Hepatocyte (in vitro differentiated cells): ENCODE data around the gene FKTN. TPM values are rescaled to one million over a fixed set of nuclear protein-coding genes. Genes with fewer than 3 reads are reported as not detected.

ENCODE experiments used
- DNase-seq: peaks from one replicate; pipeline ENCODE4 v3.0.0-alpha.2; 2016; ENCODE audit warnings: low spot score
- H2AFZ ChIP-seq: fragments of 200-600 bp; sonication (generic); 2 replicates; pipeline ENCODE4 v1.6.0; 2016; ENCODE audit warnings: antibody characterized with exemption, mild to moderate bottlenecking
- H3K27ac ChIP-seq: fragments of 200-600 bp; sonication (generic); 2 replicates; pipeline ENCODE4 v1.5.1; 2016; ENCODE audit warnings: mild to moderate bottlenecking
- H3K27me3 ChIP-seq: fragments of 200-600 bp; sonication (generic); 2 replicates; pipeline ENCODE4 v1.6.1; 2016
- H3K36me3 ChIP-seq: fragments of 200-600 bp; sonication (generic); replicated peaks from 2 replicates; pipeline ENCODE4 v1.5.1; 2016; ENCODE audit warnings: low read depth; ENCODE audit not compliant: insufficient read depth
- H3K4me1 ChIP-seq: fragments of 200-600 bp; sonication (generic); 2 replicates; pipeline ENCODE4 v1.5.1; 2016; ENCODE audit warnings: mild to moderate bottlenecking, moderate library complexity; ENCODE audit not compliant: insufficient read depth
- H3K4me2 ChIP-seq: fragments of 200-600 bp; sonication (generic); 2 replicates; pipeline ENCODE4 v1.6.0; 2016
- H3K4me3 ChIP-seq: fragments of 200-600 bp; sonication (generic); 2 replicates; pipeline ENCODE4 v1.5.1; 2016; ENCODE audit warnings: mild to moderate bottlenecking
- H3K79me2 ChIP-seq: fragments of 200-600 bp; sonication (generic); 2 replicates; pipeline ENCODE4 v1.6.0; 2017; ENCODE audit warnings: mild to moderate bottlenecking
- H3K9me2 ChIP-seq: fragments of 200-600 bp; sonication (generic); replicated peaks from 2 replicates; pipeline ENCODE4 v1.6.0; 2017; ENCODE audit warnings: mild to moderate bottlenecking; ENCODE audit not compliant: insufficient read depth
- H3K9me3 ChIP-seq: fragments of 200-600 bp; sonication (generic); 2 replicates; pipeline ENCODE4 v1.5.1; 2016; ENCODE audit warnings: low read depth, mild to moderate bottlenecking
- H4K20me1 ChIP-seq: fragments of 200-600 bp; sonication (generic); 2 replicates; pipeline ENCODE4 v1.6.0; 2016; ENCODE audit warnings: mild to moderate bottlenecking; ENCODE audit not compliant: insufficient read depth, poor library complexity, severe bottlenecking
- EZH2 ChIP-seq: fragments of 200-600 bp; sonication (generic); IDR thresholded peaks from 2 replicates; pipeline ENCODE4 v1.6.1; 2016; ENCODE audit warnings: antibody characterized with exemption, mild to moderate bottlenecking, borderline replicate concordance
- EZH2phosphoT487 ChIP-seq: fragments of 200-600 bp; sonication (generic); IDR thresholded peaks from one replicate; pipeline ENCODE4 v1.6.1; 2018; ENCODE audit warnings: antibody characterized with exemption, mild to moderate bottlenecking, low read depth, moderate library complexity; ENCODE audit not compliant: unreplicated experiment, severe bottlenecking
- WGBS: methylation state at CpG from one replicate; pipeline ENCODE4 v1.1.6; 2016; ENCODE audit warnings: low lambda C conversion rate; ENCODE audit errors: missing lambda C conversion rate; 5-methylcytosine and 5-hydroxymethylcytosine counted together
- polyA plus RNA-seq: library from polyadenylated mRNA; unstranded; fragments of >200 nt; fragmentation: Nextera tagmentation; extraction: Ambion mirVana; gene quantifications from 2 replicates; pipeline ENCODE4 v1.2.1, GENCODE V29; 2016
- total RNA-seq: library from RNA; depleted of rRNA; stranded (reverse); fragments of >200 nt; gene quantifications from 2 replicates; pipeline ENCODE4 v1.2.3, GENCODE V29; 2014
- TF ChIP-seq, protein P1 (sequence below): fragments of 200-600 bp; sonication (generic); IDR thresholded peaks from 2 replicates; pipeline ENCODE4 v1.5.1; 2016; ENCODE audit warnings: antibody characterized with exemption, mild to moderate bottlenecking; ENCODE audit not compliant: poor library complexity

FKTN gene
- total and polyA plus RNA-seq, 2 experiments from 2014 or later = 1.8 to 27.1 TPM

GRCh38 chr9:105646879-105647594 is 89.1 kb downstream of the FKTN start:
- H3K4me1 ChIP-seq = no peaks in the 10 kb centered on the region
- no peaks in the 10 kb centered on the region for H3K9me3 ChIP-seq

DNA sequence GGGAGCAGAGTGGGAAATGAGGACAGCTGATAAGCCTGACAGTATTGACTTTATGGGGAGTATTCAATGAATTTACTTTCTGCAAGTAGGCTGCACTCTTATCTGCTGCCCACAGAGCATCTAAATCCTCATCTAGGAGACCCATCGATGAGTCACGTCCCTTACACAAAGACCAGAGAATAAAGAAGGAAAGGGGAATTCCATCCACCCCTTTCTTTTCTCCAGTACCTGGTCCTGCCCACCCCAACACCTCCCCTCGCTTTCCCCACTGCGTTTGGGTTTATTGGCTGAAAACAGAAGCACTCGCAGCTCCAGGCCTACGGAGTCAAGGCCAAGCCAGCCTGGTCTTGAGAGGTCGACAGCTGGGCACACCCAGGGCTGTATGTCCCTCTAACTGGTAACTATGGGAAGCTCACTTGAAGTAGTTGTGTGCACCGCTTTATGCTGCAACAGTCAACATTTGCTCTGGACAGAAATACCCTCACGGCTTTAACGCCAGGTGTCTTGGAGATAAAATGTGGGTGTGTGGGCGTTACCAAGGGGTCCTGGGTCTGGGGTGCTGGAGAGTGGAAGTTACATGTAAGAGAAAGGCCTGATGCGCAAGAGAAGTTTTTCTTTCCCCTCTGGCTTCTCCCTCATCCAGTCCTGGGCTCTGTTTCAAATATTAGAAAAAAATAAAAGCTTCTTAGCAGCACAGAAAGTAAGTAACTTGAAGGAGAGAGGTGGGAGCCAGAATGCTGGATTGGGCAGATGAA is 89.8 kb downstream of the FKTN start:
- WGBS = 50% methylated on average over 12 of the region's 12 CpGs

More at GRCh38 chr9:105646879-105647594, 89.1 kb downstream of the FKTN start:
- Histone ChIP-seq H3K4me2 (no peak overlapping the region), H4K20me1 (no peaks in the 10 kb centered on the region), H3K79me2 (no peaks in the 10 kb centered on the region), H2AFZ (no peak overlapping the region), H3K36me3 (no peaks in the 10 kb centered on the region), H3K27me3 (no peaks in the 10 kb centered on the region), H3K27ac (no peak overlapping the region), H3K4me3 (no peak overlapping the region), H3K9me2 (no peaks in the 10 kb centered on the region)
- no peak for TF ChIP-seq EZH2phosphoT487
- TF ChIP-seq, protein P1, sequence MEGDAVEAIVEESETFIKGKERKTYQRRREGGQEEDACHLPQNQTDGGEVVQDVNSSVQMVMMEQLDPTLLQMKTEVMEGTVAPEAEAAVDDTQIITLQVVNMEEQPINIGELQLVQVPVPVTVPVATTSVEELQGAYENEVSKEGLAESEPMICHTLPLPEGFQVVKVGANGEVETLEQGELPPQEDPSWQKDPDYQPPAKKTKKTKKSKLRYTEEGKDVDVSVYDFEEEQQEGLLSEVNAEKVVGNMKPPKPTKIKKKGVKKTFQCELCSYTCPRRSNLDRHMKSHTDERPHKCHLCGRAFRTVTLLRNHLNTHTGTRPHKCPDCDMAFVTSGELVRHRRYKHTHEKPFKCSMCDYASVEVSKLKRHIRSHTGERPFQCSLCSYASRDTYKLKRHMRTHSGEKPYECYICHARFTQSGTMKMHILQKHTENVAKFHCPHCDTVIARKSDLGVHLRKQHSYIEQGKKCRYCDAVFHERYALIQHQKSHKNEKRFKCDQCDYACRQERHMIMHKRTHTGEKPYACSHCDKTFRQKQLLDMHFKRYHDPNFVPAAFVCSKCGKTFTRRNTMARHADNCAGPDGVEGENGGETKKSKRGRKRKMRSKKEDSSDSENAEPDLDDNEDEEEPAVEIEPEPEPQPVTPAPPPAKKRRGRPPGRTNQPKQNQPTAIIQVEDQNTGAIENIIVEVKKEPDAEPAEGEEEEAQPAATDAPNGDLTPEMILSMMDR = no peak
- no peak for TF ChIP-seq EZH2
- no peak for DNase-seq
- 59% methylated on average over 7 of the region's 7 CpGs for WGBS

DNA sequence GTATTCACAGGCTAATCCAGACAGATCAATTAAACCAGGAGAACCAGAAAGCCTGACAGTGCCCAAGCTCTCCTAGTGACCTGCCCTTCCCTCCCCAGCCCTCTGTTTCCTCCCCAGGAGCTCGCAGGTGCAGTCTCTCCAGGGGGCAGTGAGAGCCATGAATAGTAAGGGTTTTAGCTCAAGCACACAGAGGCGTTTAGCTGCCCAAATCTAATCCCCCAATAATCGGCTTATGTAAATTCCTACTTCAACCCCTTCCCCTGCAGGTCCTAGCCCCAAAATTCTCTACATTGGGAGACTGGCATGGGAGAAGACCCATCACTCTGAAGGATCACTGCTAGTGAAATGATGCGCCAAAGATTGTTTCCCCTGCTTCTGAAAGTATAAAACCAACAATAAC is 93.9 kb downstream of the FKTN start:
- Histone ChIP-seq H3K27ac (no peak overlapping the region), H3K9me2 (no peaks in the 10 kb centered on the region), H4K20me1 (no peaks in the 10 kb centered on the region), H3K36me3 (no peaks in the 10 kb centered on the region), H2AFZ (no peak overlapping the region), H3K4me3 (no peak overlapping the region), H3K79me2 (no peaks in the 10 kb centered on the region), H3K4me2 (no peak overlapping the region), H3K27me3 (peaks cover 14% of the 10 kb centered on the region), H3K9me3 (no peaks in the 10 kb centered on the region), H3K4me1 (no peaks in the 10 kb centered on the region)
- no peak for DNase-seq
- TF ChIP-seq EZH2phosphoT487 = no peak
- TF ChIP-seq, protein P1 = no peak
- no peak for TF ChIP-seq EZH2
- 60% methylated on average over 4 of the region's 4 CpGs for WGBS

More for the DNA sequence above, 89.8 kb downstream of the FKTN start:
- H3K4me3 ChIP-seq = no peak overlapping the region
- H3K9me2 ChIP-seq = no peaks in the 10 kb centered on the region
- TF ChIP-seq EZH2 (no peak), EZH2phosphoT487 (no peak)
- TF ChIP-seq, protein P1 = no peak
- peak; percentile 26 for DNase-seq
- no peaks in the 10 kb centered on the region for H3K4me1 ChIP-seq
- no peak overlapping the region for H3K27ac ChIP-seq
- H4K20me1 ChIP-seq = no peaks in the 10 kb centered on the region
- no peaks in the 10 kb centered on the region for H3K27me3 ChIP-seq
- H3K4me2 ChIP-seq = no peak overlapping the region
- H3K9me3 ChIP-seq = no peaks in the 10 kb centered on the region
- no peaks in the 10 kb centered on the region for H3K36me3 ChIP-seq
- no peaks in the 10 kb centered on the region for H3K79me2 ChIP-seq
- H2AFZ ChIP-seq = no peak overlapping the region
